Epithelial cell of proximal tubule (primary cell): ENCODE results near the gene GLP2R. TPM values are rescaled to one million over a fixed set of nuclear protein-coding genes. Genes with fewer than 3 reads are reported as not detected.

Source experiments
- DNase-seq: peaks from one replicate; pipeline ENCODE4 v3.0.0-alpha.2; 2011; ENCODE audit warnings: low read depth
- H3K4me3 ChIP-seq: 2 replicates; pipeline ENCODE4 v1.5.1; 2011; ENCODE audit warnings: low read depth, mild to moderate bottlenecking, low read length
- CTCF ChIP-seq: conservative IDR thresholded peaks from 2 replicates; pipeline ENCODE4 v1.5.1; 2012; ENCODE audit warnings: low read depth, mild to moderate bottlenecking, low read length
- total RNA-seq: library from RNA; depleted of rRNA; stranded (reverse); fragments of >200 nt; gene quantifications from 2 replicates; pipeline ENCODE4 v1.2.3, GENCODE V29; 2015

The GLP2R gene
- total RNA-seq, 1 donor from 2014 or later: 0.23 TPM

- no peak for TF ChIP-seq CTCF
- peak; percentile 35 for DNase-seq
- H3K4me3 ChIP-seq: no peak overlapping the region
These were observed 54.9 kb downstream of the GLP2R start for GRCh38 chr17:9880582-9880999.

- DNase-seq: no peak
- H3K4me3 ChIP-seq: no peak overlapping the region
- TF ChIP-seq CTCF: no peak
These were observed 57.7 kb downstream of the GLP2R start for GRCh38 chr17:9883451-9883850.

GRCh38 chr17:9886141-9886930 lies 60.6 kb downstream of the GLP2R start:
- DNase-seq: no peak
- TF ChIP-seq CTCF: no peak
- H3K4me3 ChIP-seq: no peak overlapping the region

GRCh38 chr17:9887508-9887907 lies 61.8 kb downstream of the GLP2R start:
- no peak overlapping the region for H3K4me3 ChIP-seq
- DNase-seq: no peak
- no peak for TF ChIP-seq CTCF

GRCh38 chr17:9890124-9890523 lies 64.4 kb downstream of the GLP2R start:
- DNase-seq: no peak
- peak; percentile 63 for TF ChIP-seq CTCF
- H3K4me3 ChIP-seq: no peak overlapping the region

- H3K4me3 ChIP-seq: no peak overlapping the region
- TF ChIP-seq CTCF: no peak
- no peak for DNase-seq
These were observed 67.8 kb downstream of the GLP2R start for GRCh38 chr17:9893411-9894012.
